ENCODE data around the gene LZTR1.

The LZTR1 gene

DNA sequence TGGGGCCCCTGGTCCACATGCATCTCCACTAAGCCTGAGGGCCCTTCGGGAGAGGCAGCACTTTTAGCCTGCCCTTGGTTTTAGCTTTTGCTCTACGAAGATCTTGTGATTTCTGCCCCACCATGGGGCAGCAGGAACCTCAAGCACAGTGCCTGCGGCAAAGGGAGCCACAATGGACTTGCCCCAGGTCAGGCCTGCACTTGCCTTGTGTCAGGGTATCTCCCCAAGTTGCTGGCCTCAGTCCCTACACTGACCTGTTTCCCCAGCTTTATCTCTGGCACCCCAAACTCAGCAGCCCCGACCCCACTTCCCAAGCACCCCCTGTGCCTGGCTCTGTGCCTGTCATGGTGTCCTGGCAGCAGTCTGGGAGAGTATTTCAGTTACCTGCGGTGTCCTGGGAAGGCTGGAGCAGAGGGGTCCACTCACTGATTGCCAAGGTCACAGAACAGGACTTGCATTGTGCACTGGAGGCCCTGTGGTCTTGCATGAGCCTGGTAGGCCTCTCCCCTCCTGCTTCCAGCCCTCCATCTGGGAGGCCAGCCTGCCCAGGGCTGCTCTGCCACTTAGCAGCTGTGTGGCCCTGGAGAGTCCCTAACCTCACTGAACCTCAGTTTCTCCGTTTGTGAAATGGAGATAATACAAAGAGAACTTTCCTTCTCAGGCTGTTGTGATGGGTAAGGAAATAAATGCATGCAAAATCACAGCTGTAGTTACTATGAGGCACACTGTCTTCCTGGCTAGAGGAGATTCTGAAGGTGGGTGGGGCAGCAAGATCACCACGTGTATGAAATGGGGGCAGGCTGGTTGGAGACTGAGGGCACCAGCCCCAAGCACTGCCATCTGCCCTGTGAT lies 18.7 kb upstream of the LZTR1 start:
- TF ChIP-seq, protein P1, sequence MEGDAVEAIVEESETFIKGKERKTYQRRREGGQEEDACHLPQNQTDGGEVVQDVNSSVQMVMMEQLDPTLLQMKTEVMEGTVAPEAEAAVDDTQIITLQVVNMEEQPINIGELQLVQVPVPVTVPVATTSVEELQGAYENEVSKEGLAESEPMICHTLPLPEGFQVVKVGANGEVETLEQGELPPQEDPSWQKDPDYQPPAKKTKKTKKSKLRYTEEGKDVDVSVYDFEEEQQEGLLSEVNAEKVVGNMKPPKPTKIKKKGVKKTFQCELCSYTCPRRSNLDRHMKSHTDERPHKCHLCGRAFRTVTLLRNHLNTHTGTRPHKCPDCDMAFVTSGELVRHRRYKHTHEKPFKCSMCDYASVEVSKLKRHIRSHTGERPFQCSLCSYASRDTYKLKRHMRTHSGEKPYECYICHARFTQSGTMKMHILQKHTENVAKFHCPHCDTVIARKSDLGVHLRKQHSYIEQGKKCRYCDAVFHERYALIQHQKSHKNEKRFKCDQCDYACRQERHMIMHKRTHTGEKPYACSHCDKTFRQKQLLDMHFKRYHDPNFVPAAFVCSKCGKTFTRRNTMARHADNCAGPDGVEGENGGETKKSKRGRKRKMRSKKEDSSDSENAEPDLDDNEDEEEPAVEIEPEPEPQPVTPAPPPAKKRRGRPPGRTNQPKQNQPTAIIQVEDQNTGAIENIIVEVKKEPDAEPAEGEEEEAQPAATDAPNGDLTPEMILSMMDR (IDR thresholded peaks at IDR 0.05), result no peak

DNA sequence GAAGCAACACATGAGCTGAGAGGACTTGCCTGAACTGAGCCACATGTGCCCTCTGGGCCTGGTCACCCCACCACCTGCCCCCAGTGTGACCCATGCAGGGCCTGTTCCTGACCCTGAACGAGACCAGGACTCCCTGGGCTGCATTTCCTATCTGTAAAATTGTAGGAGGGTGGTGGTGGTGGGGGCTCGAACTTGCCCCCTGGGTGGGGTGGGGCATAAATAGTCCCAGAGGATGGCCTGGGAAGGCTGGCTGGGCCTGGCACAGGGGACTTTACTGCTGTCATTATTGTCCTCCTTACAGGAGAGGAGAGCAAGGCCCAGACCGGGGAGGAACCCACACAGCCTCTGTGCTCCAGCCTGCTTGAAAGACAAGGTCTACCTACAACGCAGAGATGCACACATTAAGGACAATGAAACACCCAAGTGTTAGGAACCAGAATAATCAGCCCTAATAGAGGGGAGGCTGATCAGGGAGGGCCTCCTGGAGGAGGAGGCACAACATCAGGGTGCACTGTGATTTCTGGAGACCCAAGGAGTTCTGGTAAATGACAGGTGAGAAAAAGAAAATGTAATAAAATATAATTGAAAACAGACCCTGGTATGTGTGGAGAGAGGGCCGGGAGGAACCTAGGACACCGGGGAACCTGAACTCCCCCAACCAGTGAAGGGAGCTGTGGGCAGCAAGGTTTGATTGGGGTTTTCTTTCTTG lies 17.9 kb upstream of the LZTR1 start:
- TF ChIP-seq, protein P1 (IDR thresholded peaks at IDR 0.05), result no peak

DNA sequence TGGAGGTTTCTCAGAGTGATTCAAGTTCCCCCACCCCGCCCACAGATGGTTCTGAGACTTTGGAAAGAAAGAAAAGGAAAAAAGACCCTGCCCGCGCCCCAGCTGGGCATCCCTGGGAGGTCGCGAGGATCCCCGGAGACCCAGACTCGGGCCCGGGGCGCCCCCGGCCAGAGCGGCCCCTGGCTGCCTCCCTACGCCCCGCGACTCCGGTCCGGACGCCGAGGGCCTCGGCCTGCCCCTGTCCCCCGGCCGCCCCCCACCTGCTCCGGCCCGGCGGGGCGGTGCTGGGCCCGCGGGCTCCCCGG lies 17.3 kb upstream of the LZTR1 start:
- TF ChIP-seq, protein P1 (IDR thresholded peaks at IDR 0.05), result no peak

DNA sequence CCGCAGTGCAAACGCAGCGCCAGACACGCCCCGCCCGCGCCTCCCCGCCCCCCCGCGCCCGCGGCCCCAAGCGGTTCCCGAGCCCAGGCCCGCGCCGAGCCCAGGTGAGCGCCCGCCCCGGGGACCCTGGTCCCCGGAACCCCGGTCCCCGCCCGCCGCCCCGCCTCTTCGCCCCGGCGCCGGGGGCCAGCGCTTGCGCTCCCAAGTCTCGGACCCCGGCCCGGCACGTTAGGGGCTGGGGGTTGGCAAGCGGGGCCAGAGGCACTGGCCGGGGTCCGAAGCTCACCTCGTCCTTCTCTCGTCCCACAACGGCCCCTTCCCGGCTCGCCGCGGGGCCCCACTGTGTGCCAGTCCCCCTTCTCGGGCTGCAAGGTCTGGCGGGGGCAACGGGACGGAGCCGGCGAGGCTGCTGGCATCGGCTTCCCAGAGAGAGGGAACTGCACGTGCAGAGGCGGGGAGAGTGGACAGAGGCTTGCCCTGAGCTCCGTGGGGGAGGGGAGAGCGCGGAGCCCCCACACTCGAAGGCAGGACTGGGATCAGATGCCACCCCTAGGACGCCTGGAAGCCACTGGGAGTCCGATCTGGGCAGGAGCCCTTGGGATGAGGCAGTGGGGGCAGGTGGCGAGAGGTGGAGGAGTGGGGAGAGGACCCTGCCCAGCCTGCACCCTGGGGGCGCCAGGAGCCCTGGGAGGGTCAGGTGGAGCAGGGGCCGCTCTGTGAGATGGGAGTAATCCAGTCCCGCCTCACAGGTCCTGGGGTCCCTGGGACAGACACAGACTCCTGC lies 16.8 kb upstream of the LZTR1 start:
- TF ChIP-seq, protein P1 (IDR thresholded peaks at IDR 0.05), result no peak

DNA sequence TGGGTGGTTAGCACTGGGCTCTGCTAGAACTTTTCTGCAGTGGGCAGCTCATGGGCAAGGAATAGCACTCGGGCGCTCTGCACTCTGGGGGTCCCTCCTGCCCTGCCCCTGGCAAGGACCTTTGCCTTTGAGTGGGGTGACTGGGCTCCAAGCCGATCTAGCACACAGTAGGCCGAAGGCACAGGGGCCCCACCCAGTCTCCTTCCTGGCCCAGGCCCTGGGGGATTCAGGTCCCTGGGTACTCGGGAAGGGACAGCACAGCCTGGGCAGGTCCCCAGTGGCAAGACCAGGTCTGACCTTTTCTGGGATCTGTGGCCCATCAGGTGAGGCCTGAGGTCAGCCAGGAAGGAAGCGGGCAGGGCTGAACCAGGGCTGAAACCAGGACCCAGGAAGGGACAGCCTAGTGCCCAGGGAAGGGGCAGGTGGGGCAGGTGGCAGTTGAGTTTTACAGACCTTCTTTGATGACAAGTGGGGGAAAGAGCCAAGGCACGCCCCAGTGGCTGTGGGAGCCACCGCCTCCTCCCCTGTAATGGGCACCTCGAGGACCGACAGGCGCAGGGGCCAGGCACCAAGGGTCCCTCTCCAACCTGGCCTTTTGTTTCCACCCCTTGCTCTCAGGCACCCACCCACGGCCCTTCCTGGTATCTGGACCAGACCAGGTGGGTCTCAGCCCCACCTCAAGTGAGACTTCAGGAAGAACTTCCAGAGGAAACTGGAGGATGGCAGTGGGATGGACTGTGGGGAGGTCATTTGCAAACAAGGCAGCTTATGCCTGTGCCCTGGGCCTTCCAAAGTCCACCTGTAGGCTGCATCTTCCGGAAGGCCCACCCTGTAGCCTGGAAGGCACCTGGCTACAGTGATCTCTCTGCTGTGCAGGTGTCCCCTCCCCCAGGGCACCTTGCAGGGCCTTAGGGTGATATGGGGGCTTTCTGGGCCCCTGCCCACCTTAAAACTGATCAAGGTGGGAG lies 15.9 kb upstream of the LZTR1 start:
- TF ChIP-seq, protein P1 (IDR thresholded peaks at IDR 0.05), result no peak

DNA sequence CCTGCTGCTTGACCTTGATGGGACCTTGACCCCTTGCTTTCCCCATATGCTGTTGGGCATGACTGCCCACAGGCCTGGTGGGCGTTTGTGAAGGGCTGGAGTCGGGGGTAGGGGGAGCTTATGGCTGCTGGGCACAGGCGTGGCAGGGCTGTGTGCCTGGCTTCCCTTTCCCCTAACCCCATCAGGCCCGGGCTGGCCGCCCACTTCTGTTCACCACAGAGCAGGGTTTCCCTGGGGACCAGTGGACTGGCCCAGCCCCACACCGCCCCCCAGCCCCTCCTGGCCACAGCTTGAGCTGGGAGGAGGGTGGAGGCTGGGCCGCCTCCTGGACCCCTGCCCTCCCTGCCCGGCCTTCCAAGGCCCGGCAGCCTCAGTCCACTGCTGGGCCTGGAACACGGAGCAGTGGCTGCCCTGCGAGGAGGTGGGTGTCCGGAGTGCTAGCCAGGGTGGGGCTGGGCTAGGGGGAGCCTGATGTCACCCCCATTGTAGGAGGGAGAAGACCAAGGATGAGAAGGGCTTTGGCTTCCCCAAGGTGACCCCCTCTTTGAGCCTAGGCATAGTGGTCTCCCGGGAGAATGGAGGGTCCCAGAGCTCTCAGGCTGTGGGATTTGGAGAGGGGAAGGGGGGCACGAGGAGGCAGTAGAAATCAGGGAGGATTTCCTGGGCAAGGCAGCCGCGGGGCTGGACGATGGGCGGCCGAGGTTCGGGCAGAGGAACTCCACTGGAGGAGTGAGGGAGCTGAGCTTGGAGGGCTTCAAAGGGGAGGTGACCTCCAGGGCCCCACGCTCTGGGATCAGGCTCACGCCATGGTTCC lies 15.0 kb upstream of the LZTR1 start, which contains the start of gene AIFM3:
Gene AIFM3 (plus strand): TSS at position 373 of the 814 bp plus-strand sequence. CDS start 690 bp downstream, outside the sequence.
- TF ChIP-seq, protein P1 (IDR thresholded peaks at IDR 0.05), result no peak
